Lower leg skin (tissue), 3 donors: ENCODE results near the gene LCE3D.
"Not testable (repeated sequence)": the region's sequence is repeated elsewhere in the genome, so short reads cannot be mapped to it uniquely, and the experiment has no call there.

Experiments
- CTCF ChIP-seq, 3 donors: fragments of 450-650 bp; IDR thresholded peaks; one replicate each; pipeline ENCODE4 v1.5.1; 2016; ENCODE audit warnings: antibody characterized with exemption in 3 of 3, mild to moderate bottlenecking in 3 of 3, moderate library complexity in 2 of 3
- POLR2A ChIP-seq, 2 donors: fragments of 450-650 bp; IDR thresholded peaks; one replicate each; pipeline ENCODE4 v1.6.1; 2016 to 2017; ENCODE audit warnings: antibody characterized with exemption in 2 of 2, mild to moderate bottlenecking in 1 of 2, moderate library complexity in 1 of 2

GRCh38 chr1:152579526-152579925 is 790 bp downstream of the LCE3D start:
- TF ChIP-seq POLR2A, CTCF (IDR thresholded peaks at IDR 0.05): not testable (repeated sequence)
